ENCODE data around the gene SH2D6.
"Not testable (repeated sequence)": the region's sequence is repeated elsewhere in the genome, so short reads cannot be mapped to it uniquely, and the experiment has no call there.

The SH2D6 gene

DNA sequence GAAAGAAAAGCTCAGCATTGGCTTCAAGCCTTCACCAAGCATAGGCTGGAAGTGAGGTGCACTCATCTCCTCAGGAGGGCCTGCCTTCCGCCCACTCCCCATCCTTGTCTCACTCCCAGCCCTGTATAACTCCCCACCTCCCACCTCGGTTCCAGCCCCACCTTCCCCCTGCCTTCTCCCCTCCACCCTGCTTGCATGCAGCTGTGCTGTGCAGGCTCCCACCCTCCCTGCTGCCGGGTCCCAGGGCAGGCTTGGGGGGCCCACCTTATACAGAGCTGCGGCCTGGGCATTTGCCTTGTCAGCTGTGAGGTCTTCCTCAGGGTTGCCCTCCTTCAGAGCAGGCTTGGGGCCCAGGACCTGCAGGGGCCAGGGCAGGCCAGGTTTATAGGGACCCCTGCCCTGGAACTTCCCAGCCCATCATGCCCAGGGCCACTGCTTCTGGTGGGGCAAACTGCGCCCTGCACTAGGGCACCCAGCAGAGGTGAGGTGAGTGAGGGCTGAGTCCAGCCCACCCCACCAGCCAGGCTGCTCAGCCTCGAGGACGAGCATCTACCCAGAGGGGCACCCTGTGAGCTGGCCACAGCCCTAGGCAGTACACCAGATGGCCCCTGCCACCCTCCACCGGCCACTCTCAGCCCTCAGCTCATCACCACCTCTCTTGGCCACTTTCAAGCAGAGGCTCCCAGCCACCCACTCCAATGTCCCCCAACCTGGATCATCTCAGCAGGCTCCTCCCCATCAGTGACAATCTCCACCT is 19.9 kb upstream of the SH2D6 start:
- no peak for FAIRE-seq

DNA sequence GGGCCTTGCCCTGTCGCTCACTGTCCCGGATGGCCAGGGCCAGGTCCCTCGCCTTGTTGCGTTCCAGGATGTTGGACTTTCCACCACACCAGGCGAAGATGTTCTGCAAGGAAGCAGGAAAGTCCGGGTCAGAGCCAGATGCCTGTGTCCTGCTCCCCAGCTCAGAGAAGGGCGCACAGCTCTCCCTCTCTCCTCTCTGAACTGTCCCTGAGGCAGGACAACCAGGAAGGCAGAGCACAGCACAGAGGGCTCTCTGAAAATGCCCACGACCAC is 19.4 kb upstream of the SH2D6 start:
- FAIRE-seq = no peak

DNA sequence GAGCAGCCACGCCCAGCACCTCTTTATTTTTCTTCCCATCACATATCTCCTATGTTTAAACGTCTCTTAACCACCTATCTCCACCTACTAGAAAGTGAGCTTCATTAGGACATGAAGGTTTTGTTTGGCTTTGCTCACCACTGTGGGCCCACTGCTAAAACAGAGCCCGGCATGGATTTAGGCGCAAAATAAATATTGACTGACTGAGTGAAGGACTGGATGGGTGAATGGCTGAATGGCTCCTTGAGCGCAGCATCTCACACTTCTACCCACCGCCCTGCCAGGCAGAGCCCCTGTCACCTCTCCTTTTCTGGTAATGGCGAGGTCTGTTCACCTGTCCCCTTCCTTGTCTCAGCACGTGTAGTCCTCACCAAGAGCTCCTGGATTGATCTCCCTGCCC is 18.5 kb upstream of the SH2D6 start:
- no peak for FAIRE-seq

DNA sequence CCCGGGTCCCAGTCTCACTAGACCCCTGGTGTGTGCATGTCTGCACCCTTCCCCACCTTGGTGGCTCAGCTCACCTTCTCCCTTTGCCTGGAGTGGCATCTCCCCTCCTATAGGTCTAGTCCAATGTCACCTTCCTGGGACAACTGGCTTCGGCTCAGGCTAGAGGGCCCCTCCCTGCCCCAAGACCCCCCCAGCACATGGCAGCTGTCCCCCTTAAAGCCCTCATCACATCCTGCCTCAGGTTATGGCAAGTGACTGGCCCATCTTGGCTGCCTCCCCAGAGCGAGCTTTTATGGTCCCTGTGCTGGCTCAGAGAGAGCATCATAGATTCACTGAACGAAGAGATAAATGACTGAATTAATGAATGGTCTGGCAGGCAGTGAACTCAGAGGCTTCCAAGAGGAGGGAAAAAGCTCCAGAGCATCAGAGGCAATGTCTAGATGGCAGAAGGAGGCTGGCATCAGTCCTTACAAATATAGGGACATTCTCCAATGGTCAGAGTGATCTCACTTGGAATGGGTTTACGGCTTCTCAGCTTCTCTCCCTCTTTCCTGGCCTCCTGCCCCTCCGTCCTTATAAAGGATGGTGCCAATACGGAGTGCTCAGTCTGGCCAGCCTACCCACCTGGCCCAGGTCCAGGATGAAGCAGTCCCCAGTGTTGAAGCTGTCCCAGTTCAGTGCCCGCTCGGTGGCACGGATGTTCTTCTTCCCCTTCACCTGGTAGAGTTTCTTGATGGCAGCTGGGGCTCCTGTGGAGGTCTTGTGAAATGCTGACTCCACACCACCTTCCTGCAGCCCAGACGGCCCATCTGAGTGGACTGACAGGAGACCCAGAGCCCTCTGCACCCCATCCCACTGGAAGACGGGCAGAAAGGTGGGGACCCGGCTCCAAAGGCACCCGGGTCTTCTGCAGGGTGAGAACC is 17.7 kb upstream of the SH2D6 start:
- FAIRE-seq = no peak

DNA sequence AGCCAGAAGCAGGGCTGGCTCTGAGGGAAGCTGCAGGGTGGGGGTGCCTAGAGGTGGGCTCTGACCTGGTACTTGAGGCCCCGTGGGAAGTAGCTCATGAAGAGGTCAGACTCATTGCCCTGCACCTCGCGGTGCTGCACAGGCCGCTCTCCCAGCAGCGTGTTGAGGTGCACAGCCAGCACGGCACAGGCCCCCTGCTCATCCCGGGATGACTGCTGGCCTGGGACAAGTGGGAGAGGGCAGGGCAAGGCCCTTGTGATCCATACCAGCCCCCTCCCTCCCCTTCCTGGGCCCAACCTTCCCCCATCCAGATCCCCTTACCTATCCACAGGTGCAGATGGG is 17.1 kb upstream of the SH2D6 start:
- no peak for FAIRE-seq

DNA sequence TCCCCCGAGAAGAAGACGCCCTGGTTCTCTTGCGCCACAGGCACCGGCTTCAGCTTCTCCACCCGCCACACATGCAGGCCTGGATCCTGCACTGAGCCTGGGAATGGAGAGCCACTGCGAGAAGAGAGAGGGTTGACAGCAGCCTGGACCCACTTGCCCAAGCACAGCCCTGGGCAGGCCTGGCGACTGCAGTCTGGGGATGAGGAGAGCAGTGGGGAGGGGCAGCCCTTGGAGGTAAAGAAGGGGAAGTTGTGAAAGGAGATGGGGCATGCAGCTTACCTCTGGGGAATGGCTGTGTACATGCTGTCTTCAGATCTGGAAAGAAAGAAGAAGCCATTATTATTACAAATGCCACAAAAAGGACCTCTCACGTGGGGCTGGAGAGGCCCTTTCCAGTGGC is 16.7 kb upstream of the SH2D6 start:
- FAIRE-seq = no peak

DNA sequence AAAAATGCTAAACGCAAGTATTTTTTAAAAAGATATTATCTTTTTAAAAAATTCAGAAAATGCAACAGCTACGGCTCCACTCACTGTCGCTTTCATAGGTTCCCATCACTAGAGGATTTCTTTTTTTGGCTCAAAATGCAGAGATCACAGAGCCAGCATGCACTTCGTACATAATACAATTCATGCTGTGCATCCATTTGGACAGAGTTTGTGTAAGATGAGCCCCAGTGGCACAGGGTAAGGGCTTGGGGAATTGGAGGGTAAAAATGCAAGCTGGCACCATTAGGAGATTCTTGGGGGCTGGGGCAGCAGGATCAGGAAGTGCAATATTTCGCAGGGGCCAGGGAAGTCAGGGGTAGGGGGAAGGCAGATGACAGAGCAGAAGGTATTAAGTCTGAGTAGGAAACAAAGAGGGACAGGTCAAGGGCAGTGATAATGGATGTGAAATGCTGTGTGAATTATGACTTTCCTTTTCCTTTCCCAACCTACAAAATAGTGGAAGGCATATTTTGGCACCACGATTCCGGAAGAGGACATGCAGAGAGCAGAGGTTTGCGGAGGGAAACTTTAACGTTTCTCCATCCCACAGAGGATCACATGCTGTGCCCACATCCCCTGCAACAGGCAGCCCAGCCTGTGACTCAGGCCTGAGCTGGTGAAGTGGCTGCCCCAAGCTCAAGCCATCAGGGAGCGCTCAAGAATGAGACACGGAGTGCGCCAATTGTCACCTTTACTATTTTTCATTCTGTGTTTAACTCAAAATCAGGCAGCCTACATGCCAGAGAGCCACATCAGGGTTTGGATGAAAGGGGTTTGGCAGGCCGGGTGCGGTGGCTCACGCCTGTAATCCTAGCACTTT is 13.1 kb upstream of the SH2D6 start:
- no peak for FAIRE-seq

DNA sequence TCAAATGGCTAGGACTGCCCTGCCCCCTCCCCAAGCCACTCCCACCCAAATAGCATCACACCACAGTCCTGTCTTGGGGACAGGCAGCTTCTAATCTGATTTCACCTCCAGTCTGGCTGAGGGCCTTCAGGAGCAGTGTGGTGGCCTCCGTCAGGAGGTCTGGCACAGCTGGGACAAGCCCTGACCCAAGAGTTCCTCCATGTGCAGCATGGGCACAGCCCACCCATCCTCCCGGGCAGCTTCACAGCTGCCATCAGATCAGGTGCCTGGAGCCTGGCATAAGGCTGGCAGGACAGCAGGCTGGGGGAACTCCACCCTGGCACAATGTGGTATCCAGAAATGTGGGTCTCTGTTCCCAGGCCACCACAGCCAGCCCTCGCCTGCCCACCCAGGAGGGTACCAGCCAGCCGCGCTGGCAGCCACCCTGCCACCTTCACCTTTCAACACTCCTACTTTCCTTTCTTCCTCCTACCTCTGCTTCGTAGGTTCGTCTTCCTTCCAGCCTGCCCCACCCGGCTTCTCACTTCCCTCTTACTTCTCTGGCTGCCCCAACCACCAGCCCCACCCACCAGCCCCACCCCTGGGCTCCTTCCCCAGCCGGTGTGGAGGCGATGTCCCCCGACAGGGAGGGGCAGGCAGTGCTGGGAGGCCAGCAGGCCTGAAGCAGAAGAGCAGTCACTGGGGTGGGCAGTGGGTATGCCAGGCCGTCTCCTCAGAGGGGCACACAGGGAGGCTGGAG is 8.5 kb upstream of the SH2D6 start, which contains the start of gene CAPG:
CAPG (minus strand) TSS at position 522 of the 739 bp plus-strand sequence. CDS start 8,221 bp downstream, outside the sequence.
- no peak for FAIRE-seq

DNA sequence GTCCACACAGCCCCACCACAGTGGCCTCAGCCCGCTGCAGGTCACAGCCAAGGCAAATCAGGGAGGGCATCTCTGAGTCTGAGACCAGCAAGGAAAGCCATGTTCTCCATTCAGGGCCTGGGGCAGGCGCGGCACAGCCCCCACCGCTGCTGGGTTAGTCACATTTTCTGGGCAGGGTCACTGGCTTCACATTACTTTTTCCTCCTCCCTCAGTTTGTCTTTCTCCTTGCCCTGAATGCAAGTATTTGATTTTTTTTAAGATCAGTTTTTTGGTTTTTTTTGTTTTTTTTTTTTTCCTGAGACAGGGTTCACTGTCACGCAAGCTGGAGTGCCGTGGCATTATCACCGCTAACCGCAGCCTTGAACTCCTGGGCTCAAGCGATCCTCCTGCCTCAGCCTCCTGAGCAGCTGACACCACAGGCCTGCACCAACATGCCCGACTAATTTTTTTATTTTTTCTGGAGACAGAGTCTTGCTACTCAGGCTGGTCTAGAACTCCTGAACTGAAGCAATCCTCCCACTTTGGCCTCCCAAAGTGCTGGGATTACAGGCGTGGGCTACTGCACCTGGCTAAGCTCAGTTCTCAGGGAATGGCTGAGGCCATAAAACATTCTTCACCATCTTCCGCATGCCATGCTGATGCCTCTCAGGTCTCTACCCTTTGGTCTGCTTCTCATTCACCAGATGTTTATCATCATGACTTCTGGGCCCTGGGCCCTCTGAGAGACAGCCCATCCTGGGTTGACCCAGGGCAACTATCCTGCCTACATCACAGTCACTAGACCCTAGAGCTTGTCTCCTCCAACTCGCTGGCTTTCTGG is 7.7 kb upstream of the SH2D6 start:
- no peak for FAIRE-seq

DNA sequence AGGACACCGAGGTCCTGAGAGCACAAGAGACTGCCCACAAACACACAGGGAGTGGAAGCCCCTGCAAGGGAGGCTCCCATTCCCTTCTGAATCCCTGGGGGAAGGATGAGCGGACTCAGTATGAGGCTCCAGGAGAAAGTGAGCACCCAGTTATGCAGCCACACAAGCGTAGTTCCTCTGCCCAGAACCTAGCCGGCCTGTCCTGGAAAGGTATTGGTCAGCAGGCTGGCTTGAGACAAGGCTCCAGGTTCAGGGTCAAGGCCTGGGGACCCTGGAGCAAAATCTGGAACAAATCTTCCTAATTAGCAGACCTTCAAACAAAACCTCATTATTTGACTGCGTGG is 7.1 kb upstream of the SH2D6 start:
- FAIRE-seq = no peak

DNA sequence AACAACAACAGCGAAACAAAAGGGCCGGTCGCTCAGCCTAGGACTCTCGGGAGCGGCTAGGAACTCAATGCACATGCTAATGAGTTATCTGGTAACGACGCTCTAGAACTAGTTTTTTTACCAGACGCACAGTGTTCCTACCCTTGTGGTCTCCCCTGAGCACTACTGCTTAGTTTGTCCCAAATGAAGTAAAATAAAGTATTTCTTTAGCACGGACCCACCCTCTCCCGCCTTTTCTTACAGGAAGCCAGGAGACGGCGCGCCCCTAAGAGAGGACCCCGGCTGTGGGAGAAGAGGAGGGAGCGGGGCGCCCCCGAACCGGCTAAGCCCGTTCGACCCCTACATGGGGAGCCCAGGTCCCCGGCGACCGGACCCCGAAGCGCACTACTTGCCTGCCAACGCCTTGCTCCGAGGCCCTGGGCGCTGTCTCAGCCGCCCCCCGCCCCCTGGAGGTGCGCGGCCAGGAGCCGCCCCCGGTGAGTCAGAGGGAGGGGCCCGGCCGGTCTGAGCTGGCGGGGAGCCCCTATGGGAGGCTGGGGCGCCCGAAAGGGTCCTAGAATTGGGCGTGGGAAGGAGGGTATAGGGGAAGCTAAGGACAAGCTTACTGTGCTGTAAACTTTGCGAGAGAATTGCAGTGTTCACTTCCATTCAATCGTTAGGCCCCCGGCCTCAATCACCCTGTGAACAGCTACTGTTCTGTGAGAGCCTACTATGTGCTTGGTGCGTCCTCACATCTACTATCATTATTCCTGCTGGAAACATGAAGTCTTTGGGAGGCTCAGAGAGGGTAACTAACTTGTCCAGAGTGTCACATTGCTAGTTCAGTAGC is 4.7 kb upstream of the SH2D6 start:
- FAIRE-seq = no peak

DNA sequence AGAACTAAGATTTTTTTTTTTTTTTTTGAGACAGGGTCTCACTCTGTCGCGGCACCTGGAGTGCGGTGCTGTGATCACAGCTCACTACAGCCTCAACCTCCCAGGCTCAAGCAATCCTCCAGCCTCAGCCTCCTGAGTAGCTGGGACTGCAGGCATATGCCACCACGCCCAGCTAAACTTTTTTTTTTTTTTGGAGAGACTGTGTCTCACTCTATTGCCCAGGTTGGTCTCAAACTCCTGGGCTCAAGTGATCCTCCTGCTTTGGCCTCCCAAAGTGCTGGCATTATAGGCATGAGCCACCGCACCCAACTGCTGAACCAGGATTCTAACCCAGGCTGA is 4.1 kb upstream of the SH2D6 start:
- not testable (repeated sequence) for FAIRE-seq

DNA sequence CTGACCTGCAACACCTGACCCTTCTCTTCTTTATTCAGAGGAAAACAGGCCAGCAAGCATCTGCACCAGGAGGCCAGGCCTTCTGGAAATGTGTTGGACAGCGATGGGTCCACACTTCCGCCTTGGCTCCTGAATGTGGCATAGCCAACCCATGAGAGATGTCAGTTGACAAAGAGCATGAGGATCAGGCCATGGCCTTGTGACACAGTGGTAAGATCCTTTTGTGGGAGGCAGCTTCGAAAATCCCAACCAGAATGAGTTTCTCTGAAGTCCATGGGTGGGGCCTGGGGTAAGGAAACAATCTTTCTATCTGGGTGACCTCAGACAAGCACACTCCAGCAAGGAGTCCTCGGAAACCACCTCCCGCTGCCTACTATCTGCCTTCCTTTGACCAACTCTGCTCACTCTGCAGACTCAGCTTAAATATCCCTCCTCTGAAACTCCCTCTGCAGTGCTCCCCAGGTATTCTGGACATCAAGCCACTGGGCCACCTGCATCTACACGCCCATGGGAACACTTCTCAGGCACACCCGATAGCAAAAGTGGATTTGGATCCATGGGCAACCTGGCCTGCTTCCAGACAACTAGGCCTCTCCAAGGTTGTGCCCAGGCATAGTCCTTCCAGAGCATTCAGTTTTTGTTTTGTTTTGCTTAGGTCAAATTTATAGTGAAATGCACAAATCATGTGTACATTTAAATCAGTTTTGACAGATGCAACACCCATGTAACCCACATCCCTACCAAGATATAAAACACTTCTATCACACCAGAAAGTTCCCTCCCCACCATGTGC is 3.6 kb upstream of the SH2D6 start:
- FAIRE-seq = no peak

DNA sequence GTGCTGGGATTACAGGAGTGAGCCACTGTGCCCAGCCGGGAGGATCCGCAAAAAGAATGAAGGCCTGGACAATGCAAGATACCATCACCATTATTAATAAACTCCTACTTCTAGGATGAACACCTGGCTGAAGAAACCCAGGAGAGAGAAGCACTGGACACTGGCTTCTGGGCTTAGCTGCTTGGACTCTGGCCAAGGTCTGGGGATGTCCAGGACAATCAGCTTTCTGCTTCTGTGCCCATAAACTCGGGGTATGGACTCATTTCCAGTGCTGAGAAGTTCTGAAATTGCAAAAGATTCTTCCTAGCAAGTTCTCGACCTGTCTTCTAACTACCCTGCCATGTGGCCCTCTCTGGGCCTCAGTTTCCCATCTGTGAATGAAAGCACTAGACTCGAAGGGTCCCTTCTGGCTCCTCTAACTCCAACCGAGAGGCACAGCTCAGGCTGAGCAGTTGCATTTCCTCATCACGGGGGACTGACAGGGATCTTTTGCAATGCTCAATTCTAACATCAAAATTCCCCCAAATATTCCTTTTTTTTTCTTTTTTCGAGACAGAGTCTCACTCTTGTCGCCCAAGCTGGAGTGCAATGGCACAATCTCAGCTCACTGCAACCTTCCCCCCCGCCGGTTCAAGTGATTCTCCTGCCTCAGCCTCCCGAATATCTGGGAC is 2.4 kb upstream of the SH2D6 start:
- FAIRE-seq = no peak

DNA sequence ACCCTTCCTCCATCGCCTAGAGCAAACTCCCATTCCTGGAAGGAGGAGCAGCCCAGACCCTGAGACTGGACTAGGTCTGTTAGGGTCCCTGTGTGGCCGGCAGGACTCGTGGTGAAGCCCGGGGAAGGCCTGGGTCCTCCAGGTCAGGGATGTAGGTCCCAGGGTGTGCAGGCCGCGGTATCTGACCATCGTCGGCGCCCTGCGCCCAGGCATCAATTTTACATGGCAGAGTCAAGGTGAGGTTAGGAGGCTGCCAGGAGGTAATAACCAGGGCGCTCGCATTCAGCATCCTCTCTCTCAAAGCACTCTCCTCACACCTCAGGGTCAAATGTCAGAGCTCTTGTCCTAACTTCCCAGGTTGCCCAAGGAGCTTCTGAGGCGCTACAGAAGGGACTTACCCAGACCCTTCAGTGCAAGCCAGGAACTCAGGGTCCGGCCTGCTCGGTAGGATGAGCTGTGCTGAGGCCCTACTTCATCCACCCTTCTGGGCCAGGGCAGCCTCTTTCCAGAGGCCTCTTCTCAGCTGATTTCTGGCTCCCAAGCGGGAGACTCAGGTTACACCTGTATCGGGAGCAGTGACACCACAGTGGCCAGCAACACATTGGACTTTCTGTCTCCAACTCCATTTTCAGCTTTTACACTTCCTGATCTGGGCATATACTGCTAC is 628 bp downstream of the SH2D6 start:
- FAIRE-seq = no peak

DNA sequence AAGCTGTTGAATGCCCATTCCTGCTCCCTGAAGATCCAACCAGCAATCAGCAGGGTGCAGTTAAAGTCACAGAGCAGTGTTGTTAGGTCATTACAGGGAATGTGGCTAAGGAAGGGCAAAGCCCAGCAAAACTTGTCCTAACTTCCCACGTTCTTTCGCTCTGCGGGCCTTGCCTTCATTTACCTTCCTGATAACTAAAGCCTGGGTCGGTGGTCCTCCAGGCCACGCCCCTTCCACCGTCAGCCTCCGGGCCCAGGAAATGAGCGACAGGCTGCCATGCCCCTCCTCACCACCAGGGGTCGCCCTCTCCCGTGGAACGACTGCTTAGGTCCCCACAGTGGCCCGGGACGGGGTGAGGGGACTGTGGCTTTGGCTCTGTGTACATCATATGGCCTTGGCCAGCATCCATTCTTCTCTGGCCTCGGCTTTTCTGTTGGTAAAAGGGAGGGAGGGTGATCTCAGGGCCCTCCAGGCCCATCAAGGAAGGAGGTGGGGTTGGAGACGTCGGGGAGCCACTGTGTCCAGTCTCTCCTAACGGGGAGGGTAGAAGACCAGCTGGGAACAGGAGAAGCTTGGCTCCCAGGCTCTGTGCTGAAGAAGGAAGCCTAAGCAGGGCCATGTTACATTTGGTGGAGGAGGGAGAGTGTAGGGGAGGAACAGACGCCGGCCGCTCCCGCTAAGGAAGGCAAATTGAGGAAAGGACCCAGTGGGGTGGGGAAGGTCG is 2.2 kb downstream of the SH2D6 start:
- no peak for FAIRE-seq

DNA sequence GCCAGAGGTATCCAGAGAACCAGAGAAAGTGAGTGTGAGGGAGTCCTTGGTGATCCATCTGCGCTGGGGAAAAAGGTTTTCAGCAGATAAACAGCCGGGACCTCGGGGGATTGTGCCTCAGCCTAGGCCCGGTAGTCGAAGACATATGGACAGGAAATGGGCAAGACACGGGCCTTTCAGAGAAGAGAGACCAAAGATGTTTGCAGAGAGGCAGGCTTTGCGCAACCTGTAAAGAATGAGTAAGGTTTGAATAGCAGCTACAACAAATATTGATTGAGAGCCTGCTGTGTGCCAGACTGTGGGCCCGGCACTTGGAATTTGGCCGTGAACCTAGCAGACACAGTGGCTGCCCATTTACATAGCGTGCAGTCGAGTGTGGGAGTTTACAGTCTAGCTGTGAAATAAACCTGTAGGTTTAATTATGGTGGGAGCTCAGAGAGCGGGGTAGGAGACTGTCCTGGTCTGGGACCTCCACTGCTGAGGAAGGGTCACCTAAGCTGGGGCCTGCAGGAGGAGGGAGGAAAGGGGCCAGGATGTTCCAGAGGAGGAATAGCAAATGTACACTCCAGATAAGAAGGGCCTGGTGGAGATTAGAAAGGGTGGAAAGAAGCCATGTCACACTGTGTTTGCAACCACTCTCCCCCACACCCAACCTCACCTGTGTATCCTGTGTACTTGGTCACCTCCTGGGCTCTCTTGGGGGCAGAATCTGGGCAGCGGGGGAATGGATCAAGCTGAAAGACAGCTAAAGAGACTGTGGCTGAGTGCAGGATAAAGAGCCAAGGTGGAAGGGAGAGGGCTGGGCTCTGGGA is 3.0 kb downstream of the SH2D6 start:
- no peak for FAIRE-seq

DNA sequence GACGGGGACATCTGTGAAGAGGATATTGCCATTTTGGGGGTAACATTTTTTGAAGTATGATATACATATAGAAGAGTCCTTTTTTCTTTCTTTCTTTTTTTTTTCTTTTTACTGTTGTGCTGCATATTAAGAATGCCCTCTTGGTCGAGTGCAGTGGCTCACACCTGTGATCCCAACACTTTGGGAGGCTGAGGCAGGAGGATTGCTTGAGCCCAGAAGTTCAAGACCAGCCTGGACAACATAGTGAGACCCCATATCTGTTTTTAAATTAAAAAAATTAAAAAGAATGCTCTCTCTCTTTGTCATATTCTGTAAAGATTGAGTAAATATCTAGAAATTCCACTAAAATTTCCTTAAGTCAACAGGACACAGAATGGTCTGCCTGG is 3.6 kb downstream of the SH2D6 start:
- FAIRE-seq = no peak

All from G401.6 (cell line).